Effector memory CD4-positive, alpha-beta T cell (primary cell): ENCODE measurements around the gene CFAP43.
"Not testable (repeated sequence)": the region's sequence is repeated elsewhere in the genome, so short reads cannot be mapped to it uniquely, and the experiment has no call there.

Experiments
- DNase-seq, 3 donors: peaks; one replicate each; pipeline ENCODE4 v3.0.0-alpha.2; 2020
- H3K27ac ChIP-seq: 2 replicates; pipeline ENCODE4 v1.7.0; 2013; ENCODE audit warnings: mild to moderate bottlenecking, low read length, moderate library complexity; ENCODE audit not compliant: insufficient read depth, poor library complexity, severe bottlenecking
- H3K27me3 ChIP-seq: replicated peaks from 2 replicates; pipeline ENCODE4 v1.7.0; 2013; ENCODE audit warnings: mild to moderate bottlenecking, low read length; ENCODE audit not compliant: insufficient read depth, control insufficient read depth, poor library complexity, severe bottlenecking
- H3K36me3 ChIP-seq: 2 replicates; pipeline ENCODE4 v1.7.0; 2013; ENCODE audit warnings: mild to moderate bottlenecking, low read length, moderate library complexity; ENCODE audit not compliant: control insufficient read depth, insufficient read depth
- H3K4me1 ChIP-seq: 2 replicates; pipeline ENCODE4 v1.7.0; 2013; ENCODE audit warnings: low read length, mild to moderate bottlenecking; ENCODE audit not compliant: control insufficient read depth, insufficient read depth, poor library complexity, severe bottlenecking
- H3K4me3 ChIP-seq: 2 replicates; pipeline ENCODE4 v1.7.0; 2013; ENCODE audit warnings: low read length, low read depth, mild to moderate bottlenecking; ENCODE audit not compliant: insufficient read depth, poor library complexity, severe bottlenecking
- H3K9me3 ChIP-seq: 2 replicates; pipeline ENCODE4 v1.7.0; 2013; ENCODE audit warnings: mild to moderate bottlenecking, low read length, moderate library complexity; ENCODE audit not compliant: control insufficient read depth

CFAP43 gene

DNA sequence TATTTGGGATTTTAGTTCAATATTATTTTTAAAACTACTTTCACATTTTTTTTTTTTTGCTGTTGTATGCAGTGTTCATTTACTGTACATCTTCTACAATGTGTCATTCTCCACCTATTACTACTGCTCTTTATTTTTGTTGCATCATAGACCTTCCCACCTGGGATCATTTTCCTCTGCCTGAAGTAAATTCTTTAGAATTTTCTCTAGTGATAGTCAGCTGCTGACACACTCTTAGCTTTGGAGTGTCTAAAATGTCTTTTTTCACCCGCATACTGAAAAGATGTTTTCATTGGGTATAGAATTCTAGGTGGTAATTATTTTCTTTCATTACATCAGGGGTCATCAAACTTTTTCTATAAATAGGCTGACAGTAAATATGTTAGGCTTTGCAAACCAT, 30.5 kb downstream of the CFAP43 start:
- Histone ChIP-seq H3K36me3 (no peaks in the 10 kb centered on the region), H3K27me3 (no peaks in the 10 kb centered on the region), H3K27ac (no peak overlapping the region), H3K4me3 (no peak overlapping the region), H3K9me3 (no peaks in the 10 kb centered on the region), H3K4me1 (no peaks in the 10 kb centered on the region)
- no peak for DNase-seq

DNA sequence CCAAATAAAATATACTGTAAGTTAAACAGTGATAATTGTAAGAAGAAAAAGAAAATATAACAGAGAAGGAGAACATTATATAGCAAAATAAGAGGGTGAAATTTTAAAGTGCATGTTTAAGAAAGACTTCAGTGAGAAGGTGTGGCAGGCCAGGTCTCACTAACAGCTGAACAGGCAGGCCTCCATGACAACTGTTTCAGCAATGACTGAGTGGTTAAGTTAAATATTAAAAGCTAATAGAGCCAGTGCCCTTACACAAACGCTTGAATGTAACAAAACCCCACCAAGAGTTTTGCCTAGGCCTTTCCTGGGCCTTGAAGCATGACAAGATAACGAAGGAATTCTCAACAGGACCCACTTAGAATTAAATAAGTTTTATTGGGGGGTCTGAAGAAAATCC, 32.6 kb downstream of the CFAP43 start:
- Histone ChIP-seq H3K36me3 (no peaks in the 10 kb centered on the region), H3K9me3 (no peaks in the 10 kb centered on the region), H3K27ac (no peak overlapping the region), H3K4me1 (no peaks in the 10 kb centered on the region), H3K27me3 (no peaks in the 10 kb centered on the region), H3K4me3 (no peak overlapping the region)
- DNase-seq, result no peak

DNA sequence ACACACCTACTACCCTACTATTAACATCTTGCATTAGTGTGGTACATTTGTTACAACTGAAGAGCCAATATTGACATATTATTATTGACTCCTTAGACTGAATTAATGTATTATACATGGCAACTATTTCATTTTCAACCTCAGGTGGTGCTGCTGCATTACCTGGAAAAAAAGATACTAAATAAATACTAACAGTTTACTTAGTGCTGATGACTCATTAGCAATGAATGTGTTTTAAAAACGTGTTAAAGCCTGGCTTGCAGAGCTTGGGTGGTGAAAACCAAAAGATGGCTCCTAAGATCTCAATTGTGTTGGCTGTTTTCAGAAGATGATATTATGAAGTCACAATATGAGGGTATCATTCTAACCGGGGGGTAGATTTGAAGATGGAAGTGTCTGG, 34.8 kb downstream of the CFAP43 start:
- no peaks in the 10 kb centered on the region for H3K9me3 ChIP-seq
- no peak for DNase-seq
- no peak overlapping the region for H3K4me3 ChIP-seq
- no peak overlapping the region for H3K27ac ChIP-seq
- no peaks in the 10 kb centered on the region for H3K4me1 ChIP-seq
- no peaks in the 10 kb centered on the region for H3K36me3 ChIP-seq
- no peaks in the 10 kb centered on the region for H3K27me3 ChIP-seq

DNA sequence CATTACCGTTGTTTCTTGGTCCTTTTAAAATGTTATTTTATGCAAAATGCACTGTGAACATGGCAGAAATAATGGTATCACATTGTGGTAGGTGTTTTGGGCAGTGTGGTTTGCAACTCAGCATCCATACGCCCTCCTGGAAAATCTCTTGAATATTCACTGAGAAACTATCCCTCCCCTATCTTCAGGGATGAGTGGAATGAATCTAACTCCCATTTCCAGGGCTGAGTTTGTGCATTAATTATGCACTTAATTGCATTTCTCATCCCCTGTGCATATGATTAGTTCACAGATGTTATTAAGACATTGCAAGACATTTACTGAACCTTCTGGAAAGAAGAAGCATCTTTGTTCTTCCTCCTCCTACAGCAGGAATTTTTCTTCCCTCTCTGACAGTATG, 36.5 kb downstream of the CFAP43 start:
- no peaks in the 10 kb centered on the region for H3K4me1 ChIP-seq
- DNase-seq, result no peak
- no peaks in the 10 kb centered on the region for H3K9me3 ChIP-seq
- H3K36me3 ChIP-seq, result no peaks in the 10 kb centered on the region
- H3K4me3 ChIP-seq, result no peak overlapping the region
- H3K27me3 ChIP-seq, result no peaks in the 10 kb centered on the region
- no peak overlapping the region for H3K27ac ChIP-seq

DNA sequence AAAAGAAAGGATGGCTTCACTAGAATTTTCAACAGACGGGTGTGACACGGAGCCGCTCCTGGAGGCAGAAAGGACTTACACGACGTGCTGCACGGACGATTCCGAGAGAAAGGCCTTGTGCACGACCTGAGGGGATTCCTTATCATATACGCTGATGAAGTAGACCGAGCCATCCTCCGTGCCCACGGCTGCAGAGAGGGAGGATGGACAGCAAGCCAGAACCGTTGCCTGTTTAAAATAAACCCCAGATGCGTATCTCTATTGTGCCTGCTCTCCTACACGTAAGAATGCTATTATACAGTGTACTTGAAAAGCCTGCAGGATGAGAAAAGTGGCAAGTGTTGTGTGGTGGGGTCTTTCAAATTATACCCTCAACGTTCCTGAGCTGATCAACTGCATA, 38.4 kb downstream of the CFAP43 start:
- no peak overlapping the region for H3K4me3 ChIP-seq
- DNase-seq, result no peak

DNA sequence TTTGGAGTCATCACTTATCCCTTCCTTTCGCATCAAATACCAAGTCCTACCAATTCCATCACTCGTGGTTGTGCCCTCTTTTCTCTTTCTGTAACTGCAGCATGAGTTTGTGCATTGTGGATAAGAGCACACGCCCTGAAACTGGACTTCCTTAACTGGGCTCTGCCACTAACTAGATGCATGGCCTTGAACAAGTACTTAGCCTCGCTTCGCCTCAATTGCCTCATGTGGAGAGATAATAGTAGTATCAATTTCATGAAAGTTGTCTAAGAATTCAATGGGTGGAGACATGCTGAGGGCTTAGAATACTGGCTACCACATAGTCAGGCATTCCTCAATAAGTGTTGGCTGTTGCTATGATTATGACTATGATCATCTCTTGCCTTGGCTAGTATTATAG, 41.5 kb downstream of the CFAP43 start:
- no peak for DNase-seq
- Histone ChIP-seq H3K4me3 (no peak overlapping the region), H3K36me3 (no peaks in the 10 kb centered on the region)

More for the DNA sequence above, 38.4 kb downstream of the CFAP43 start:
- H3K27me3 ChIP-seq, result no peaks in the 10 kb centered on the region
- H3K27ac ChIP-seq, result no peak overlapping the region
- H3K9me3 ChIP-seq, result no peaks in the 10 kb centered on the region
- no peaks in the 10 kb centered on the region for H3K36me3 ChIP-seq
- H3K4me1 ChIP-seq, result no peaks in the 10 kb centered on the region

DNA sequence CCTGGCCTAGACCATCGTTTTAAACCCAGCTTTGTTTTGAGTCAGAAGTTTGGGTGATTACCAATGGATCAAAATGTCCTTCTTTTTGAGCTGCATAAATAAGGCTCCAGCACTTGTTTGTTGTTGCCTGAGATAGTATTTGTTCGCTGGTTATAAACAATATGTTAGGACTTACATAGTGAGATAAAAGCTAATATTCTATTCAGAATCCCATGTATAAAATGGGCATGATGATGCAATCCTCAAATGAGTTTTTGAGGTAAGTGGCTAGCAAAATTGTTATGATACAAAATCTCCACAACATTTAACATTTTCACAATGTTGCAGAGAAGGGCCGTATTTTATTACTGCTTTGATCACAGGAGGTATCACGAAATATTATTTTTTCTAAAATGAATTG, 48.5 kb downstream of the CFAP43 start:
- Histone ChIP-seq H3K4me1 (no peaks in the 10 kb centered on the region), H3K9me3 (no peaks in the 10 kb centered on the region), H3K4me3 (no peak overlapping the region), H3K36me3 (no peaks in the 10 kb centered on the region), H3K27ac (no peak overlapping the region), H3K27me3 (no peaks in the 10 kb centered on the region)
- DNase-seq, result no peak

More for the DNA sequence above, 41.5 kb downstream of the CFAP43 start:
- H3K9me3 ChIP-seq, result no peaks in the 10 kb centered on the region
- H3K27ac ChIP-seq, result no peak overlapping the region
- H3K4me1 ChIP-seq, result no peaks in the 10 kb centered on the region
- H3K27me3 ChIP-seq, result no peaks in the 10 kb centered on the region

DNA sequence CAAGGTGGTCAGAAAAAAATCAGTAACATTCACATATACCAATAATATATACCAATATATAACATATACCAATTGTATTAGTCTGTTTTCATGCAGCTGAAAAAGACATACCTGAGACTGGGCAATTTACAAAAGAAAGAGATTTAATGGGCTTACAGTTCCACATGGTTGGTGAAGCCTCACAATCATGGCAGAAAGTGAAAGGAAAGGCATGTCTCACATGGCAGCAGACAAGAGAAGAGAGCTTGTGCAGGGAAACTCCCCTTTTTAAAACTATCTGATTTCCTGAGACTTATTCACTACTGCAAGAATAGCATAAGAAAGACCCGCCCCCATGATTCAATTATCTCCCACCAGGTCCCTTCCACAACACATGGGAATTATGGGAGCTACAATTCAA, 58.0 kb downstream of the CFAP43 start:
- not testable (repeated sequence) for H3K36me3 ChIP-seq, DNase-seq, H3K9me3 ChIP-seq, H3K27me3 ChIP-seq, H3K4me3 ChIP-seq, H3K27ac ChIP-seq
- H3K4me1 ChIP-seq, result peaks cover 14% of the 10 kb centered on the region

DNA sequence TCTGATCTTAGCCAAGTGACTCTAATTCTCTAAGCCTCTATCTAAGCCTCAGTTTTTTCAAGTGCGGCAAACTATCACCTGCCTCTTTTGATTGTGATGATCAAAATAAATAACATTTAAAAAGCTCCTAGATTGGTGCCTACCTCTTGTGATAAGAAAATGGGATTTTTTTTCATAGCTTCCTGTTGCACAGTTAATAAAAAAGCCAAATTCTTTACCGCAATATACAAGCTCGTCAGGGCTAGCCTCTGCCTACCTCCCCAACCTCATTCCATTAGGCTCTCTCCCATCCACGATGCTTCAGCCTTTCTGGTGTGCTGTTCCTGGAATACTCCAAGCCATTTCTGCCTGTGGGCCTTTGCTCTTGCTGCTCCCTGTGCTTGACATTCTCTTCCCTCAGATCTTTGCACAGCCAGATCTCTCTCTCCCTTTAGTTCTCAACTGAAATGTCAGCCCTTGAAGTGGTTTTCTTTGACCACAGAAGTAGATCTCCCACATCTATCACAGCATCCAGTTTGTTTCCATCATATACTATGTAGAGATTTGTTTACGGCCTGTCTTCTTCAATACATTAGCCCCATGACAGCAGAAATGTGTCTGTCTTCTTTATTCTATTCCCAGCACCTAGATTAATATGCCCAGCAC, 61.4 kb downstream of the CFAP43 start:
- no peak overlapping the region for H3K4me3 ChIP-seq
- peaks cover 14% of the 10 kb centered on the region for H3K4me1 ChIP-seq
- peak in 1 of 3 donors; percentile 1 for DNase-seq
- no peaks in the 10 kb centered on the region for H3K9me3 ChIP-seq
- no peak overlapping the region for H3K27ac ChIP-seq
- H3K36me3 ChIP-seq, result no peaks in the 10 kb centered on the region
- no peaks in the 10 kb centered on the region for H3K27me3 ChIP-seq

DNA sequence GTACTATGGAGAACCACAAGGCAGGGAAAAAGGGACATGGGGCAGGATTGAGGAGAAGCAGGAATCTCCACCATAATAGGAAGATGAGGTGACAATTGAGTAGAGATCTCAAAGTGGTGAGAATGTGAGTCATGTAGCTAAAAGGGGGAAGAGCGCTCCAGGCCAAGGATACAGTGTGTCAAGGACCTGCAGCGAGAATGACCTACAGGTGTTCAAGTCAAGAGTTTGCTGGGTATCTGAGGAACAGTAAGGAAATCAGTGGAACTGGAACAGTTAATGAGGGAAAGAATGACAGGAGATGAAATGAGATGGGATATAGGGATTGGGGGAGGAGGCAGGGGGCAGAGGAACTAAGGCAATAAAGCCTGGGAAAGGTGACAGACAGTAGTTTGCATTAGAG, 76.6 kb downstream of the CFAP43 start:
- Histone ChIP-seq H3K27ac (no peak overlapping the region), H3K36me3 (no peaks in the 10 kb centered on the region), H3K4me1 (no peaks in the 10 kb centered on the region), H3K9me3 (peaks cover 10% of the 10 kb centered on the region), H3K27me3 (no peaks in the 10 kb centered on the region), H3K4me3 (no peak overlapping the region)
- no peak for DNase-seq
